Left lung (tissue), 10 donors: ENCODE results near the gene NCMAP. TPM values are rescaled to one million over a fixed set of nuclear protein-coding genes. Genes with fewer than 3 reads are reported as not detected.

Experiments
- ATAC-seq: fragments of 200-7000 bp; cut with Tn5 transposase; one replicate; pipeline ENCODE4 v1.9.1; 2020; ENCODE audit warnings: moderate library complexity
- DNase-seq, 4 donors: peaks; one replicate each; pipeline ENCODE4 v3.0.0-alpha.2; 2013 to 2020
- H3K27ac ChIP-seq, 2 donors: fragments of 200-600 bp; sonication (generic) in 1 of 2; one replicate each; pipeline versions ENCODE4 v1.5.0 to v1.8.0; 2020 to 2021
- H3K27me3 ChIP-seq, 2 donors: fragments of 200-600 bp; sonication (generic) in 1 of 2; one replicate each; pipeline versions ENCODE4 v1.5.0 to v1.8.0; 2020 to 2021
- H3K36me3 ChIP-seq, 2 donors: fragments of 200-600 bp; sonication (generic) in 1 of 2; one replicate each; pipeline versions ENCODE4 v1.5.0 to v1.8.0; 2020 to 2021
- H3K4me1 ChIP-seq, 2 donors: fragments of 200-600 bp; one replicate each; pipeline ENCODE4 v1.8.0; 2021
- H3K4me3 ChIP-seq, 2 donors: fragments of 200-600 bp; sonication (generic) in 1 of 2; one replicate each; pipeline versions ENCODE4 v1.5.0 to v1.8.0; 2020 to 2021; ENCODE audit warnings: mild to moderate bottlenecking in 1 of 2
- H3K9me3 ChIP-seq, 2 donors: fragments of 200-600 bp; sonication (generic) in 1 of 2; one replicate each; pipeline versions ENCODE4 v1.5.0 to v1.8.0; 2020 to 2021
- CTCF ChIP-seq, 2 donors: fragments of 200-600 bp; sonication (generic) in 1 of 2; IDR thresholded peaks; one replicate each; pipeline versions ENCODE4 v1.5.0 to v1.8.0; 2021; ENCODE audit warnings: antibody characterized with exemption in 2 of 2
- intact Hi-C, 2 donors: fragments of 100-400 bp; cut with DNase I; formaldehyde crosslinking; loops; one replicate each; pipeline versions ENCODE4 v1.11.2 to v1.14.2; 2022
- polyA plus RNA-seq, 6 donors: library from polyadenylated mRNA; unstranded; fragments of 120-200 nt; gene quantifications; one replicate each; pipeline ENCODE4 v1.2.1, GENCODE V29; 2013; ENCODE audit not compliant: insufficient read length in 6 of 6
- total RNA-seq, 2 donors: library from RNA; stranded (reverse); fragmentation: NEBNext Ultra II Directional; extraction: Animal tissue kit (Norgen Biotek cat#: 25700); gene quantifications; one replicate each; pipeline ENCODE4 v1.2.1, GENCODE V29; 2021
- donor health status: DM: no; HTN: yes; CAD: no.
- donor health status: DM: no; HTN: no; CAD: no.

Gene NCMAP
- total and polyA plus RNA-seq, 8 donors, result 3.0 to 7.8 (median 5.4) TPM

DNA sequence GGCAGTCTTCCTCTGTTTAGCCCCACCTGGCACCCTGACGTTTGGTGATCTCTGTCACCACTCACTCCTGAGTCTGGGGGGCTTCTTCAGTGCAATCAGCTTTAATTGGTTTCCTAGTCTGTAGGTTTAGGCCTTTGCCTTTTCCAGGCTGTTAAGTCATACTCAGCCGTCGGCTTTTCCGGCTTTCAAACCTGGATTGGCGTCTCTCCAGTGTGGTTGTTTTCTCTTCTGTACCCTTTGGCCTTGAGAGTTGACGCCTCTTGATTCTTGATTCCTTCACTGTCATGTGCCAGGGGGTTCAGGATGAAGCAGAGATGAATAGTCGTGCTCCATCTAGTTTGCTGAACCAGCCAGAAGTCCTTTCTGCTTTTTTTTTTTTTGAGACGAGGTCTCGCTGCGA is 24.9 kb downstream of the NCMAP start:
- no peaks in the 10 kb centered on the region for H3K36me3 ChIP-seq
- no peak overlapping the region for H3K4me3 ChIP-seq
- DNase-seq, result no peak
- peaks cover 0 to 3% of the 10 kb centered on the region in 2 donors for H3K27me3 ChIP-seq
- no peak for ATAC-seq
- no peak overlapping the region for H3K27ac ChIP-seq
- intact Hi-C loops, result no loop called here
- no peak for TF ChIP-seq CTCF (IDR thresholded peaks at IDR 0.05)
- no peaks in the 10 kb centered on the region for H3K4me1 ChIP-seq
- H3K9me3 ChIP-seq, result no peaks in the 10 kb centered on the region

DNA sequence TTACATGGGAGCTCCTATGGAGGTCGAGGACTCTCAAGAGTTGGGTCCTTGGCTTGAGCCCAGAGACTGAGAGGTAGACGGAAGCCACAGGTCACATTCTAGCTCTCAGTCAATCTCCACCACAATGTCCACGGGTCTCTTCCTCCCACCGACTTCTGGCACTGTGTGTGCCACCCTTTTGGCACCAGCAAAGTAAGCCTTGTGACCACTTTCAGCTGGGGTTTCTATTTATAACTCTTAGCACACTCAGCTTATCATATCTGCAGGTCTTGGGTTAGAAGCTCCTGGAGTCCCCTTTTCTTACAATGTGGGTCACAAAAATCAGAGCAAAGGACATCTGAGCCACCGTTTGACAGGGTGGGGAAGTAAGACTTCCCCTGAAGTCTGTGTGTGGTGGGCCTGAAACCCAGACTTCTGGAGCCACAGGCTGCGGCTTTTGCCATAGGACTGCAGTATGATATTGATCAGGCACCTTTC is 28.3 kb downstream of the NCMAP start:
- intact Hi-C loops, result no loop called here
- H3K4me3 ChIP-seq, result no peak overlapping the region
- H3K27me3 ChIP-seq, result peaks cover 0 to 9% of the 10 kb centered on the region in 2 donors
- H3K4me1 ChIP-seq, result no peaks in the 10 kb centered on the region
- DNase-seq (peak in 1 of 4 donors; percentile 41), ATAC-seq (peak; percentile 71)
- H3K9me3 ChIP-seq, result no peaks in the 10 kb centered on the region
- no peak for TF ChIP-seq CTCF (IDR thresholded peaks at IDR 0.05)
- no peak overlapping the region for H3K27ac ChIP-seq
- no peaks in the 10 kb centered on the region for H3K36me3 ChIP-seq

DNA sequence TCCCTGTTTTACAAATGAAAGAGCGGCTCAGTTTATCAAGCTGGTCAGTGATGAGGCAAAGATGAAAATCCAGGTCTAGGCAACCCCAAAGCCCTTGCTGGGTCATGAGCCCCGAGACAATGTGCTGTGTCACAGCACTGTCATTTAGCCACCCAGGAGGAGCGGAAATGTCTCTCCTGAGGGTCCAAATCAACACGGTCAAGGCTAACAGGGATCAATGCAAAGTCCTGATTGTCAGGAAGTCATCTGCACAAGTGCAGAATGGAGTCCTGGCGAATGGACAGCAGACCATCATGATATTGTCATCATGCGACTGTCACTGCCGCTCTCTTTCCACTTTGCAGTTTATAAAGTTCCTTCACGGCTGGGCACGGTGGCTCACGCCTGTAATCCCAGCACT is 30.2 kb downstream of the NCMAP start:
- no peak overlapping the region for H3K4me3 ChIP-seq
- ATAC-seq (no peak), DNase-seq (no peak)
- intact Hi-C loops, result no loop called here
- H3K27ac ChIP-seq, result no peak overlapping the region
- TF ChIP-seq CTCF (IDR thresholded peaks at IDR 0.05), result no peak
- no peaks in the 10 kb centered on the region for H3K4me1 ChIP-seq
- no peaks in the 10 kb centered on the region for H3K9me3 ChIP-seq
- H3K27me3 ChIP-seq, result peaks cover 0 to 9% of the 10 kb centered on the region in 2 donors
- H3K36me3 ChIP-seq, result no peaks in the 10 kb centered on the region

DNA sequence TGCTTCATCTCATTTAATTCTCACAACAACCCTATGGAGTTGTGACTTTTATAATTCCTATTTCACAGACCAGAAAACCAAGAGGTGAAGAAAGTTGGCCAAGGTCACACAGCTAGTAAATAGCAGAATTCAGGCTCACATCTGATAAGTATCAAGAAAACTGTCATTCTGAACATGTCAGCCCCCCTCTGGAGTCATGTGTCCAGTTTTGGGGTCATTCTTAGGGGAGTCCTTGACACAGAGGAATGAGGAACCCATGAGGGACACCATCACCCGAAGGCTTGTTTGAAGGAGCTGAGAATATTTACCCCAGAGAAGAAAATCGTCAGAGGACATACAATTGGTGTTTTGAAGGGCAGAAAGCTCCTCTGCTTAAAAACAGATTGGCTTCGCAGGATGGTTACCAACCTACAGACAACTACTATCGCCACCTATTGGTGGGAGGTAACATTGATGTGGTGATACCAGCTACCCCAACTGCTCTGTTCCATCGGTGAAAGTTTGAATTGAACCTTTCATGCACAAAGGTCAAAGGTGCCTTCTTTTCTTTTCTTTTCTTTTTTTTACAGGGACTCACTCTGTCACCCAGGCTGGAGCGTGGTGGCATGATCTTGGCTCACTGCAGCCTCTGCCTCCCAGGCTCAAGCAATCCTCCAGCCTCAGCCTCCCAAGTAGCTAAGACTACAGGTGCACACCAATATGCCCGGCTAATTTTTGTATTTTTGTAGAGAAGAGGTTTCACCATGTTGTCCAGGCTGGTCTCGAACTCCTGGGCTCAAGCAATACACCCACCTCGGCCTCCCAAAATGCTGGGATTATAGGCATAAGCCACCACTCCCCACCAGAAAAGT is 31.3 kb downstream of the NCMAP start:
- DNase-seq (peak in 1 of 4 donors; percentile 48), ATAC-seq (peak; percentile 88)
- intact Hi-C loops, result no loop called here
- Histone ChIP-seq H3K36me3 (no peaks in the 10 kb centered on the region), H3K4me3 (no peak overlapping the region), H3K4me1 (no peaks in the 10 kb centered on the region), H3K27ac (no peak overlapping the region), H3K27me3 (peaks cover 0 to 14% of the 10 kb centered on the region in 2 donors), H3K9me3 (no peaks in the 10 kb centered on the region)
- peak; percentile 64 to 69 for TF ChIP-seq CTCF (IDR thresholded peaks at IDR 0.05)

DNA sequence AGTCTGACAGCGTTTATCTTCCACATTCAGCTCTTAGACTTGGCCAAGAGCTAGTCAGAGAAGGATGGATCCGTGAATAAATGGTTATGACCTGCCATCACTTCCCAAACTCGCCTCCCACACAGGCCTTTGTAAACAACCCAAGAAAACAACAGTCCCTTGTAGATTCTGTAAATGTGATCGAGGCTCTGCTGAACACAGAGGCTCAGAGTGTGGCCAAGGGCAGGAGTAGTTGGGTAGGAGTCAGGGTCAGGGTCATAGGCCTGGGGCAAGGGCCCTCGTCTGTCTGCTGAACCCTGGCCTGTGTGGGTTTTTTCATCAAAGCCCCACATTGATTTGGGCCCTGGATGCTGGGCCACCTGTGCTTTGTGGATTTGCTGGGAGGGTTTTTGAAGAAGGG is 32.7 kb downstream of the NCMAP start:
- H3K27ac ChIP-seq, result no peak overlapping the region
- H3K27me3 ChIP-seq, result peaks cover 0 to 14% of the 10 kb centered on the region in 2 donors
- DNase-seq (no peak), ATAC-seq (no peak)
- no peaks in the 10 kb centered on the region for H3K4me1 ChIP-seq
- H3K36me3 ChIP-seq, result no peaks in the 10 kb centered on the region
- TF ChIP-seq CTCF (IDR thresholded peaks at IDR 0.05), result no peak
- H3K4me3 ChIP-seq, result no peak overlapping the region
- intact Hi-C loops, result no loop called here
- no peaks in the 10 kb centered on the region for H3K9me3 ChIP-seq
